Upper lobe of left lung (tissue), 6 donors: ENCODE measurements around the gene WDR3. TPM values are rescaled to one million over a fixed set of nuclear protein-coding genes. Genes with fewer than 3 reads are reported as not detected.

Experiments used
- ATAC-seq, 2 donors: fragments of 200-7000 bp; cut with Tn5 transposase; one replicate each; pipeline ENCODE4 v1.9.1; 2022; ENCODE audit warnings: mild to moderate bottlenecking in 2 of 2, moderate library complexity in 2 of 2; ENCODE audit not compliant: low FRiP score in 2 of 2
- DNase-seq, 2 donors: peaks; one replicate each; pipeline ENCODE4 v3.0.0-alpha.2; 2019 to 2020
- H3K27ac ChIP-seq, 4 donors: fragments of 200-600 bp; sonication (generic); one replicate each; pipeline ENCODE4 v1.5.1; 2016 to 2019
- H3K27me3 ChIP-seq, 4 donors: fragments of 200-600 bp; sonication (generic); one replicate each; pipeline ENCODE4 v1.5.1; 2017 to 2019
- H3K36me3 ChIP-seq, 4 donors: fragments of 200-600 bp; sonication (generic); one replicate each; pipeline ENCODE4 v1.5.1; 2016 to 2019
- H3K4me1 ChIP-seq, 4 donors: fragments of 200-600 bp; sonication (generic); one replicate each; pipeline ENCODE4 v1.5.1; 2018 to 2019
- H3K4me3 ChIP-seq, 4 donors: fragments of 200-600 bp; sonication (generic); one replicate each; pipeline ENCODE4 v1.5.1; 2017 to 2019; ENCODE audit warnings: mild to moderate bottlenecking in 2 of 4, moderate library complexity in 1 of 4
- H3K9me3 ChIP-seq, 4 donors: fragments of 200-600 bp; sonication (generic); one replicate each; pipeline ENCODE4 v1.5.1; 2018 to 2019
- EP300 ChIP-seq, 4 donors: sonication (generic); formaldehyde crosslinking; IDR thresholded peaks; one replicate each; pipeline ENCODE4 v1.5.1; 2017; ENCODE audit warnings: antibody characterized with exemption in 4 of 4, control low read depth in 2 of 4
- POLR2A ChIP-seq, 4 donors: fragments of 450-650 bp; IDR thresholded peaks; one replicate each; pipeline ENCODE4 v1.5.1; 2016 to 2017; ENCODE audit warnings: antibody characterized with exemption in 4 of 4, mild to moderate bottlenecking in 2 of 4
- POLR2AphosphoS5 ChIP-seq, 2 donors: sonication (generic); formaldehyde crosslinking; IDR thresholded peaks; one replicate each; pipeline ENCODE4 v1.5.1; 2017; ENCODE audit warnings: antibody characterized with exemption in 2 of 2
- WGBS, 2 donors: methylation state at CpG; one replicate each; pipeline ENCODE4 v1.1.5; 2017 to 2018; 5-methylcytosine and 5-hydroxymethylcytosine counted together
- total RNA-seq, 6 donors: library from RNA; depleted of rRNA in 4 of 6; stranded (reverse); fragments of >200 nt in 4 of 6; gene quantifications; one replicate each; pipeline versions ENCODE4 v1.1.0 to v1.2.1, GENCODE V29; 2016 to 2021
- TF ChIP-seq, protein P1 (sequence below), 6 experiments: fragments of 450-650 bp in 4 of 6; fragments of 200-600 bp in 2 of 6; sonication (generic) in 2 of 6; IDR thresholded peaks; one replicate each; pipeline ENCODE4 v1.5.1; 2016 to 2019; ENCODE audit warnings: antibody characterized with exemption in 6 of 6
- donor health status: DM: no; HTN: no; CAD: no; lungs with moderate emphysema.
- donor health status: DM: no; HTN: yes; CAD: no; lungs with severe emphysema.

Gene WDR3
- total RNA-seq, 6 donors from 2014 or later = 2.3 to 17.7 (median 11.3) TPM

DNA sequence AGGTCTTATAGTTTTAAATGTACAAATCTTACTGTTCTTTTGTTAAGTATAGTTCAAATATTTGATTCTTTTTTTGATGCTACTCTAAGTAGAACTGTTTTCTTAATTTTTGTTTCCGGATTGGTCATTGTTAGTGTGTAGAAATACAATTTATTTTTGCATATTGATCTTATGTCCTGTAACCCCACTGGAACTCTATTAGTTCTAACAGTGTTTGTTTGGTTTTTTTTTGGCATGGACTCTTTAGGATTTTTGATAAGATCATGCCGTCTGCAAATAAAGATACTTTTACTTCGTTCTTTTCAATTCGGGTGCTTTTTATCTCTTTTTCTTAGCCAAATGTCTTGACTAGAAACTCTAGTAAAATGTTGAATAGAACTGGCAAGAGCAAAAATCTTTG, 26.6 kb upstream of the WDR3 start:
- Histone ChIP-seq H3K9me3 (no peaks in the 10 kb centered on the region), H3K27me3 (no peaks in the 10 kb centered on the region), H3K36me3 (peaks cover 0 to 91% (median 33%) of the 10 kb centered on the region in 4 donors), H3K4me1 (no peaks in the 10 kb centered on the region), H3K4me3 (no peak overlapping the region), H3K27ac (no peak overlapping the region)
- DNase-seq (no peak), ATAC-seq (no peak)
- WGBS, 2 donors = 93% methylated on average over 4 of the region's 4 CpGs
- TF ChIP-seq, protein P1, sequence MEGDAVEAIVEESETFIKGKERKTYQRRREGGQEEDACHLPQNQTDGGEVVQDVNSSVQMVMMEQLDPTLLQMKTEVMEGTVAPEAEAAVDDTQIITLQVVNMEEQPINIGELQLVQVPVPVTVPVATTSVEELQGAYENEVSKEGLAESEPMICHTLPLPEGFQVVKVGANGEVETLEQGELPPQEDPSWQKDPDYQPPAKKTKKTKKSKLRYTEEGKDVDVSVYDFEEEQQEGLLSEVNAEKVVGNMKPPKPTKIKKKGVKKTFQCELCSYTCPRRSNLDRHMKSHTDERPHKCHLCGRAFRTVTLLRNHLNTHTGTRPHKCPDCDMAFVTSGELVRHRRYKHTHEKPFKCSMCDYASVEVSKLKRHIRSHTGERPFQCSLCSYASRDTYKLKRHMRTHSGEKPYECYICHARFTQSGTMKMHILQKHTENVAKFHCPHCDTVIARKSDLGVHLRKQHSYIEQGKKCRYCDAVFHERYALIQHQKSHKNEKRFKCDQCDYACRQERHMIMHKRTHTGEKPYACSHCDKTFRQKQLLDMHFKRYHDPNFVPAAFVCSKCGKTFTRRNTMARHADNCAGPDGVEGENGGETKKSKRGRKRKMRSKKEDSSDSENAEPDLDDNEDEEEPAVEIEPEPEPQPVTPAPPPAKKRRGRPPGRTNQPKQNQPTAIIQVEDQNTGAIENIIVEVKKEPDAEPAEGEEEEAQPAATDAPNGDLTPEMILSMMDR (IDR thresholded peaks at IDR 0.05) = no peak
- TF ChIP-seq POLR2A (IDR thresholded peaks at IDR 0.05) (no peak), EP300 (IDR thresholded peaks at IDR 0.05) (no peak), POLR2AphosphoS5 (IDR thresholded peaks at IDR 0.05) (no peak)

DNA sequence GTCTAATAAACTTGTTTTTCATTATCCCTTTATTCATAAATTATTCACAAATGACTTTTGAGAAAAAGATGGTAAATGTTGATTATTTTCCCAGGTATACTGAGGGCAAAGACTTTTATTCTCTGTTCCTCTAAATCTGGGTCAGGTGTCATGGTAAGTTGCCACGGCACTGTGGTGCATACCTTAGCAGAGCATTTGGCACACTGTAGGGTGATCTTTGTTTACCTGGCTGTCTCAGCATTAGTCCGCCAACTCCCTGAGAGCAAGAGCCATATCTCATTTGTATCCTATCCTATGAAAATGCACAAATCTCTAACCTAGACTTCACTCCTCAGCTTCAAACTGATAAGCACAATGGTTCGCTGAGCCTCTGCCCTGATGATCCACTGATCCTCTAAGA, 25.1 kb upstream of the WDR3 start:
- DNase-seq (no peak), ATAC-seq (no peak)
- Histone ChIP-seq H3K4me1 (no peaks in the 10 kb centered on the region), H3K27ac (no peak overlapping the region), H3K4me3 (no peak overlapping the region), H3K27me3 (no peaks in the 10 kb centered on the region), H3K36me3 (peaks cover 0 to 91% (median 25%) of the 10 kb centered on the region in 4 donors), H3K9me3 (no peaks in the 10 kb centered on the region)
- 96 to 100% methylated on average over 3 of the region's 3 CpGs for WGBS, 2 donors
- TF ChIP-seq EP300 (IDR thresholded peaks at IDR 0.05) (no peak), POLR2AphosphoS5 (IDR thresholded peaks at IDR 0.05) (no peak), POLR2A (IDR thresholded peaks at IDR 0.05) (no peak)
- TF ChIP-seq, protein P1 (IDR thresholded peaks at IDR 0.05) = no peak

DNA sequence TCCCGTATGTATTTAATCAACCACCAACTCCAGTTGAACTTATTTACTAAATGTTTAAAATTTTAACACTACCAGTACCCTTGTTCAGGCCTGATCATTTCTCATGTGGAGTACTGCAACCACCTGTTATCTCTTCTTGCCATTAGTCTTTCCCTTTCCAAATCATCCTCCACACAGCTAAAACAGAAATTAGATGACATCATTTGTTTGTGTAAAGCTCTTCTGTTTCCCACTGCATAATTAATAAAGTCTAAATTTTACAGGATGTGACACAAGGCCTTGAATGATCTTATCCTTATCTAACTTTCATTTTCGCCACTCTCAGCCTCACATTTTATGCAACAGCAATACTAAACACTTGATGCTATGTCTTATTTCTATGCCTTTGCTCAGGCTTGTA, 24.5 kb upstream of the WDR3 start:
- DNase-seq = no peak
- TF ChIP-seq POLR2AphosphoS5 (IDR thresholded peaks at IDR 0.05) (no peak), EP300 (IDR thresholded peaks at IDR 0.05) (no peak), POLR2A (IDR thresholded peaks at IDR 0.05) (no peak)
- TF ChIP-seq, protein P1 (IDR thresholded peaks at IDR 0.05) = no peak
- Histone ChIP-seq H3K9me3 (no peaks in the 10 kb centered on the region), H3K4me3 (no peak overlapping the region), H3K27me3 (no peaks in the 10 kb centered on the region), H3K27ac (no peak overlapping the region), H3K36me3 (peaks cover 0 to 93% (median 27%) of the 10 kb centered on the region in 4 donors), H3K4me1 (no peaks in the 10 kb centered on the region)
- no peak for ATAC-seq
- 81 to 89% methylated on average over 2 of the region's 2 CpGs for WGBS, 2 donors

DNA sequence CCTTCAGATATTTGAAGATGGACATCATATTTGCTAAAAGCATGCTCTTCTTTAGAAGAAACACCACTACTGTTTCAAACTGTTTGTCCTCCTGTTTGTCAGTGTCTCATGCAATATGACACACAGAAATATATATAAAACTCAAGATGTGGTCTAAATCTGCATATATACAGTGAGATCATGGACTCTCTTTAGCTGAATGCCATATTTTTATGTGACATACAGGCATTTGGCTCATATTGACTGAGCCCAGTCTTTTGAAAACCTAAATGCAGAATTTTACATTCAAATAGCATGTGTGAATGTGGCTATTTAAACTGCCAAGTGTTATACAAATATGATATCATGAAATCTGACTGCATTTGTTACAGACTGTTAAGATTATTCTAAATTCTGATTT, 18.5 kb upstream of the WDR3 start:
- Histone ChIP-seq H3K27me3 (no peaks in the 10 kb centered on the region), H3K36me3 (peaks cover 5 to 94% (median 48%) of the 10 kb centered on the region in 4 donors), H3K4me3 (no peak overlapping the region), H3K27ac (no peak overlapping the region), H3K9me3 (no peaks in the 10 kb centered on the region), H3K4me1 (no peaks in the 10 kb centered on the region)
- TF ChIP-seq POLR2A (IDR thresholded peaks at IDR 0.05) (no peak), EP300 (IDR thresholded peaks at IDR 0.05) (no peak), POLR2AphosphoS5 (IDR thresholded peaks at IDR 0.05) (no peak)
- TF ChIP-seq, protein P1 (IDR thresholded peaks at IDR 0.05) = no peak
- no peak for DNase-seq
- no peak for ATAC-seq

DNA sequence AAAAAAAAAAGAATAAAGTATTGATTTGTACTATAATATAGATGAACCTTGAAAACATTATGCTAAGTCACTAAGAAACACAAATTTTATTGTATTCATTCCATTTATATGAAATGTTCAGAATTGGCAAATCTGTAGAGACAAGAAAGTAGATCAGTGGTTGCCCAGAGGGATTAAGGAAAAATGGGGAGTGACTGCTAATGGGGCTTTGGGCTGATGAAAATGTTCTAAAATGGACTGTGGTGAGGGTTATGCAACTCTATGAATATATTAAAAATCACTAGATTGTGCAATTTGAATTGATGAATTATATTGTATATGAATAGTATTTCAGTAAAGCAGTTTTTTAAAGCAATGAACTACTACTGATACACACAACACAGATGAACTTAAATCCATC, 10.2 kb upstream of the WDR3 start:
- peaks cover 0 to 57% (median 26%) of the 10 kb centered on the region in 4 donors for H3K36me3 ChIP-seq
- TF ChIP-seq POLR2AphosphoS5 (IDR thresholded peaks at IDR 0.05) (no peak), EP300 (IDR thresholded peaks at IDR 0.05) (no peak), POLR2A (IDR thresholded peaks at IDR 0.05) (no peak)
- TF ChIP-seq, protein P1 (IDR thresholded peaks at IDR 0.05) = no peak

More for the DNA sequence above, 10.2 kb upstream of the WDR3 start:
- Histone ChIP-seq H3K9me3 (no peaks in the 10 kb centered on the region), H3K4me3 (no peak overlapping the region), H3K27ac (no peak overlapping the region), H3K27me3 (no peaks in the 10 kb centered on the region), H3K4me1 (no peaks in the 10 kb centered on the region)
- ATAC-seq (no peak), DNase-seq (no peak)
